ENCODE data around the gene HECTD4. TPM values are rescaled to one million over a fixed set of nuclear protein-coding genes. Genes with fewer than 3 reads are reported as not detected.

The HECTD4 gene
- total RNA-seq, 120 experiments from 2014 or later: 133 to 246 (median 192) TPM

Small RNAs within 50 kb of the gene (microRNA-seq; reads per million reads assigned to microRNA genes)
- gene MIR6861: 0 to 5.1 (median 0.48) reads per million in 43 experiments

Other genes starting within 250 kb of the HECTD4 start
- gene RPL6, start 27.2 kb upstream of the HECTD4 start, total RNA-seq: 100 to 1,000 TPM; 346 to 633 (median 442) TPM
- gene PTPN11, start 36.5 kb upstream of the HECTD4 start, total RNA-seq: 100 to 1,000 TPM; 141 to 247 (median 187) TPM

Measured in dorsolateral prefrontal cortex (tissue), 118 donors.